Stromal cell of bone marrow (primary cell): Measurements from ENCODE around the gene HRH3.
A peak's percentile ranks its signal among the peaks of the same experiment; 100 is the strongest.

Source experiments
- DNase-seq: peaks from one replicate; pipeline ENCODE4 v3.0.0-alpha.2; 2012; ENCODE audit warnings: low read depth

The HRH3 gene

GRCh38 chr20:62243906-62244515 is 23.9 kb upstream of the HRH3 start:
- DNase-seq = no peak

GRCh38 chr20:62243106-62243505 is 23.0 kb upstream of the HRH3 start:
- no peak for DNase-seq

- no peak for DNase-seq
Measured at GRCh38 chr20:62242176-62242575, 22.1 kb upstream of the HRH3 start.

- no peak for DNase-seq
Measured at GRCh38 chr20:62241506-62241905, 21.4 kb upstream of the HRH3 start.

DNA sequence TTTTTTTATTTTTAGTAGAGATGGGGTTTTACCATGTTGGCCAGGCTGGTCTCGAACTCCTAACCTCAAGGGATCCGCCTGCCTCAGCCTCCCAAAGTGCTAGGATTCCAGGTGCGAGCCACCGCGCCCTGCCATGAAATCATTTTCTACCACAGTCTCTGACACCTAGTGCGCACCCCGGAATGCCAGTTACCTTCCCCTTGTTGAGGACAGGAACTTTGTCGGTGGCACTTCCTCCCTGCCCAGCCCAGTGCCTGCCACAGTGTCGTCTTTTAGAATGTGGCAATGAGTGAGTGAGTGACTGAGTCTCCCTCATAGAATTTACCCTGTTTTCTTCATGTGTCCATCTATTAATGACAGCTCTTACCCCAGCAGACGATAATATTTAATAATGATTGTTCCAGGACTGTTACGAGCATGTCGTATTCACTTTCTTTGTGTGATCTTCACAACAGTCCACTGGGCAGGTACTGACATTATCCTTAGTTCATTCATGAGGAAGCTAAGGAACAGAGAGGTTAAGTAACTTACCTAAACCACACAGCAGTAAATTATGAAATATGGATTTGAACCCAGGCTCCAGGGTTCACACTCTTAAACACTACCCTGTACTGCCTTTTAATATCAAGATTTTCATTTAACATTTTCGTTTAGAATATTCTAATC is 20.1 kb upstream of the HRH3 start:
- no peak for DNase-seq

DNA sequence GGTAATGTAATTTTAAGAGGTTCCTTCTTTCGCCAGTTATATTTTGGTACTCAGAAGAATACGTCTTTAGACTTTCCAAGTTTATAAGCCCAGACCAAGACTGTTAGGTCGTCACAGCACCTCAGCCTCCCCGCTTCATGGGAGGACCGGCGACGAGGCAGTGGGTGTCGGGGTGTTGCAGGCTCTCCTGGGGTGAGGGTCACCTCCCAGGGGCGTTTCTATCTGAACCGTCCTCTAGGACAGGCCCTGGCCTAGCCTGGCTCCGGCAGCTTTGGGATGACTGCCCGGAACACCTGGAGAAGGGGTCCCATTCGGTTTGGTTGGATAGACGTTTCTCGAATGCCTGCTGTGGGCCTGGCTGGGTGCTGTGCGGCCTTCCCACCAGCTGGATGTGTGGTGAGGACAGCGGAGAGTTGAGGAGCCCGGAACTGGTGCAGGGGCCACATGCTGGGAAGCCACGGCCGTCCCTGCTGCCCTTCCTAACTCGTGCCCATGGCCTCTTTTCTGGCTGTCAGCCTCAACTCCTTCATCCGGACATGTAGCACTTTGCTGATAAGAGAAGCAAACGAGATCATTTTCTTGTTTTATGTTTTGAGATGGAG is 19.3 kb upstream of the HRH3 start:
- no peak for DNase-seq

GRCh38 chr20:62238569-62239277 is 18.6 kb upstream of the HRH3 start:
- no peak for DNase-seq

- peak; percentile 93 for DNase-seq
Measured at GRCh38 chr20:62237801-62238568, 17.9 kb upstream of the HRH3 start, which contains the start of gene OSBPL2. OSBPL2 (plus strand) TSS chr20:62238521; CDS start chr20:62256185, 17,664 bp downstream.

DNA sequence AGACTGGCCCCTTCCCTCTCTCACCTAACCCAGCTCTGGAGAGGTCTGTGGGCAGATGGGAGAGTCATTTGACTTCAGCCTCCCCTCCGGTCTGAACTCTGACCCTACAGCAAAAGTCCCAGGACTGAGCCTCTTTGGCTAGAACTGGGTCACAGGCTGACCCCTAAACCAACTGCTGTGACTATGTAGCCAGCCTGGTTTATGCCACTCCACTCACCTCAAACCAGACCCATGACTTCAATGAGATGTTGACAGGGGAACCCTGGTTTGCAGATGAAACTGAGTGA is 17.4 kb upstream of the HRH3 start:
- DNase-seq = no peak

DNA sequence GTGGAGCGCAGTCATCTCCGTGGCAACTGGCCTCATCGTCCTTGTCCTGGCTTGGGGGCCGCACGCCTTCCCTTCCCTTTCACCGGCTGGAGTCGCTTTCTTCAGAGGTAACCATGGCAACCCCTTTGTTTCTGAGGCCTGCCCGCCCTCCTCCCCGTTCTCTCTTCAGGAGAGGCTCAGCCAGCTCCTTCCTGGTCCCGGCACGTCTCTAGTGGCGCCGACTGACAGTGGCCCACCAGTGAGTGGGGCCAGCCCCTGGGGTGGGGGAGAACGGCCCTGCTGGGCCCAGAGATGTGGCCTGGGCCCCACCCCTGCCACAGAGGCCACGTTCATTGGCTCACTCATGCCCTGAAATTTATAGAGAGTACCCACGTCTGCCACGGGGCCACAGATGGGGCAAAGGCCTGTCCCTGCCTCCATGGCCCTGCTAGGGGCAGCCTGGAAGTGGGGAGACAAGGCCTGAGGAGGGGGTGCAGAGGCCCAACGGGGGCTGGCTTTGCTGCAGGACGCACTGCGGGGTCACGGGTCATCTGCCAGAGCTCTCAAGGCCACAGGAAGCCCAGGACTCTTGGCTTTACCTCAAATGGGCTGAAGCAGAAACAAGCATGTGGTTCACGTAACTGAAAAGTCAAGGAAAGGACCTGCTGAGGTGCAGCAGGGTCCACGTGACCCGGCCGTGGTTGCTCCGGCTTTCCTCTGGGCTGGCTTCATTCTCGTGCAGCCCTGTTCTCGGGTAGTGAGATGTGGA is 16.9 kb upstream of the HRH3 start:
- DNase-seq = no peak

- no peak for DNase-seq
Measured at GRCh38 chr20:62236200-62236599, 16.1 kb upstream of the HRH3 start.

- DNase-seq = no peak
Measured at GRCh38 chr20:62235777-62236157, 15.7 kb upstream of the HRH3 start.

DNA sequence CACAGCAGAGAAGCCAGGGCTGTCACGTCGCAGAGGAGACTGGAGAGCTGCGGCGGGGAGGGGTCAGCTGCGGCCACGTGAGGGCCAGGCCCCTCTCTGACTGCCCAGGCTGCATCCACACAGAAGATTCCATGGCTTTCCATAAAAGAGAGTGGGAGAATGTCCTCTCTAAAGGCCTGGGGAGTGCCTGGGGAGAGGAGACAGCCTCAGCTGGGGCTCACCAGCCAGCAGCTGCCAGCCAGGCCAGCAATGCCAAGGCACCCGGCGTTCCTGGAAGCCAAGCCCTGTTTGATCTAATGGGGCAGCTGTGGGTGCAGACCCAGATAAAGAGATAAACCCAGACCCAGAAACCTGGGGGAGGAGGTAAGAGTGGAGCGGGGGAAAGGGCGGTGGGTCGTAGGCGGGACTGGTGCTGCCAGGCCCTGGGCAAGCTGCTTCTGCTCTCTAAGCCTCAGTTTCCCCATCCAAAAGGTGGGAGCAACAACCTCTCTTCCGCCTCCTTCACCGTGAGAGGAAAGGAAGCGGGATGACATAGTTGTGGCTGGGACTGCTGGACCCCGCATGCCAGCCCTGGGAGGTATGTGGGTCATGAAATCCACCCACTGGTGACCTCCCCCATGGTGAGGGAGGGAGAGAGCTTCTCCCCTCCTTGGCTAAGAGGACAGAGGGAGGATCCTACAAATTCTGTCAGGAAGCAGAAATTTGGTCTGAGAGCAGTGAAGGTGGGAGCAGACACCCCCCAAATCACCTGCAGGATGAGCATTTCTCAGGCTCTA is 15.1 kb upstream of the HRH3 start:
- DNase-seq = no peak

- no peak for DNase-seq
Measured at GRCh38 chr20:62234339-62234738, 14.3 kb upstream of the HRH3 start.

DNA sequence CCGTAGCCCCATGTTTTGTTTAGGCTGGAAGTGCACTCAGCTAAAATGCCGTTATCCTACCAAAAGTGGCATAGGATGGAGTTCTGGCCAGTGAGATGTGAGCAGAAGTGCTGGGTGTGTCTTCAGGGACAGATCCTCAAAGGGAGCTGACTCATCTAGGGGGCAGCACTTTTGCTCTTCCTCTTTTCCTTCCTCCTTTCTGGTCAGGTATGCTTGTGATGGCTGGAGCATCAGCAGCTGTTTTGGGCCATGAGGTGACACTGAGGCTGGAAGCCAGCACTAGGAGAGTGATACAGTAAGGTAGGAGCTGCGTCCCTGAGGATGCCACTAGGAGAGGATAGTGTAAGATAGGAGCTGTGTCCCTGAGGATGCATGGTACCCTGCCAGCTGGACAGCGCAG is 13.6 kb upstream of the HRH3 start:
- no peak for DNase-seq

DNA sequence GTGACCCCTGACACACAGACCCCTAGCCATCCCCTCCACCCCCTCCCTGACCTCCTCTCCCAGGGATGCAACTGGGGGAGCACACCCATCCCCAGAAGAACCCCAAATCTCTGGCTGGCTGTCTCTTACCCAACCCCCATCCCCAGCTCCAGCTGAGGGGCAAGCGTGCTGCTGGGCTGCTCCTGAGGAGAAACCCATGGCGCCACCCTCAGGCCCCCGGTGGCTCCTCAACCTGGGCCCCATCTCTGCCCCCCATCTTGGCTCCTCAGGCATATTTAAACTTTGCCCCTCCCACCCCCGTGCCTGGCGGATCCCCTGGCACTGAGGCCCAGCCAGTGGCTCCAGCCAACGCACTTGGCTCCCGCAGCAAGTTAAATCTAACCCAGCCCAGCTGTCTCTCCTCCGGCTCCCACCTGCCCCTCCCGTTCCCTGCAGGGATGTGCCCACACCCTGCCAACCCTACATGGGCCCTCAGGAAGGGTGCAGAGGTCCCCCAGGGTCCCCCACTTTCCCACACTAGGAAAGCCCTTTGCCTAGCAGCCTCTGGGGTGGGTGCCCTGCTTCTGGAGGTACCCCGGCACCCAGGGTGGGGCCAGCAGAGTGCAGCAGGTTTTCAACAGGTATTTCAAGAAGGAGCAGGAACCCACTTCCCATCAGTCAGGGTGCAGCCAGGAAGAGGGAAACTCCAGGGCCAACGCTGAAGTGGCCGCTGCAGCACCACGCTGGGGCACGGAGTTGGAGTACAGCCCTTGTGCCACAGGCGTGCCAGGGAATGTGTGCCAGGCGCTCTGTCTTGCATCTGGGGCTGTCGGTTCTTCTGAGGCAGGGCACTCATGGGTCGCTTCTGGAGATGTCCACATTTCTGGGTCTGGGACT is 12.9 kb upstream of the HRH3 start:
- DNase-seq = no peak

- no peak for DNase-seq
Measured at GRCh38 chr20:62232194-62232593, 12.1 kb upstream of the HRH3 start.

DNA sequence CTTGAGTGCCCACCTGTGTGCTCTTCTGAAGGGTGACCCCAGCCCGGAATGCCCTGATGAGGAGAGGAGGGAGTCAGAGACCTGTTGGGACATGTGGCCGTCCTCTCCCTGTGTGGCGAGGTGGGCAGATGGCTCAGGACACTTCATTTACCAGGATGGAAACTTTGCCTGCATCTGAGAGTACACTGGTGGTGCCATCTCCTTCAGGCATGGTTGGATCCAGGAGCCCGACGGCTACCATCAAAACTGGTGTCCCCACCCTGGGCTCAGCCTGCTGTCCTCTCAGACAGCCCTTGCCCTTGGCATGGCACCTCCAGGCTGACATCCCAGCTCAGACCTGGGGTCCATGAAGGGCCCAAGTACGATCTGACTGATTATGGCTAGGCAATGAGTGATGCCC is 11.2 kb upstream of the HRH3 start:
- no peak for DNase-seq

- no peak for DNase-seq
Measured at GRCh38 chr20:62230696-62231095, 10.6 kb upstream of the HRH3 start.

DNA sequence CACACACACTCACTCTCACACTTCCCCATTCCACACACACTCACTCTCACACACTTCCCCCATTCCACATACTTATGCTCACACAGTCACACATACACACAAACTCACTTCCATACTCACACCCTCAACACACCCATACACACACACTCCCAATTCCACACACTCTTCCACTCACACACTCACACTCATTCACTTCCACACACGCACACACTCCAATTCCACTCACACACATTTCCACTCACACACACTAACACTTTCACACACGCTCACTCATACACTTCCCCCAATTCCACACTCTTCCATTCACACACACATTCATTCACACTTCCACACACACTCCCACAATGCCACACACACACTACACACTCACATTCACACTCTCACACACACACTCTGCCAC is 10.2 kb upstream of the HRH3 start:
- no peak for DNase-seq
